Measurements from ENCODE around the gene ANO3. TPM values are rescaled to one million over a fixed set of nuclear protein-coding genes. Genes with fewer than 3 reads are reported as not detected.
A peak's percentile ranks its signal among the peaks of the same experiment; 100 is the strongest.
"Not testable (repeated sequence)": the region's sequence is repeated elsewhere in the genome, so short reads cannot be mapped to it uniquely, and the experiment has no call there.

ANO3 gene
- polyA plus RNA-seq (2013, experiment 1 of 2; ENCODE audit: insufficient read length), result 0.67 TPM
- polyA plus RNA-seq (2013, experiment 2 of 2; ENCODE audit: insufficient read length), result 0.81 TPM

- peak; percentile 76 for DNase-seq
Measured at GRCh38 chr11:26331911-26332571, at the start of gene ANO3. ANO3 (plus strand) TSS chr11:26332130; CDS start chr11:26332276, 146 bp downstream.

- no peak for DNase-seq
Measured at GRCh38 chr11:26283852-26284408, 48.0 kb upstream of the ANO3 start.

GRCh38 chr11:26285608-26286007, 46.3 kb upstream of the ANO3 start:
- no peak for DNase-seq

- peak; percentile 30 for DNase-seq
Measured at GRCh38 chr11:26286472-26287066, 45.4 kb upstream of the ANO3 start.

- no peak for DNase-seq
Measured at GRCh38 chr11:26287067-26287518, 44.8 kb upstream of the ANO3 start.

GRCh38 chr11:26297189-26297975, 34.5 kb upstream of the ANO3 start:
- DNase-seq, result peak; percentile 73

GRCh38 chr11:26316372-26316771, 15.6 kb upstream of the ANO3 start:
- DNase-seq, result not testable (repeated sequence)

- DNase-seq, result peak; percentile 70
Measured at GRCh38 chr11:26319906-26320305, 12.0 kb upstream of the ANO3 start.

- DNase-seq, result no peak
Measured at GRCh38 chr11:26321516-26321915, 10.4 kb upstream of the ANO3 start.

GRCh38 chr11:26322335-26323067, 9.4 kb upstream of the ANO3 start:
- no peak for DNase-seq

- no peak for DNase-seq
Measured at GRCh38 chr11:26323837-26324236, 8.1 kb upstream of the ANO3 start.

GRCh38 chr11:26324270-26324669, 7.7 kb upstream of the ANO3 start:
- no peak for DNase-seq

GRCh38 chr11:26326793-26327400, 5.0 kb upstream of the ANO3 start:
- no peak for DNase-seq

GRCh38 chr11:26329206-26329605, 2.7 kb upstream of the ANO3 start:
- no peak for DNase-seq

GRCh38 chr11:26330262-26330661, 1.7 kb upstream of the ANO3 start:
- DNase-seq, result no peak

- DNase-seq, result peak; percentile 1
Measured at GRCh38 chr11:26332572-26332915, 614 bp downstream of the ANO3 start.

- peak; percentile 1 for DNase-seq
Measured at GRCh38 chr11:26333906-26334305, 2.0 kb downstream of the ANO3 start.

- DNase-seq, result peak; percentile 61
Measured at GRCh38 chr11:26335903-26336302, 4.0 kb downstream of the ANO3 start.

GRCh38 chr11:26344647-26345046, 12.7 kb downstream of the ANO3 start:
- no peak for DNase-seq

GRCh38 chr11:26348776-26349175, 16.8 kb downstream of the ANO3 start:
- DNase-seq, result no peak

GRCh38 chr11:26350002-26350401, 18.1 kb downstream of the ANO3 start:
- DNase-seq, result no peak

- no peak for DNase-seq
Measured at GRCh38 chr11:26353010-26353409, 21.1 kb downstream of the ANO3 start.

All from fibroblast of skin of scalp (primary cell).